GM23338 (cell line): ENCODE measurements around the gene OVCA2. TPM values are rescaled to one million over a fixed set of nuclear protein-coding genes. Genes with fewer than 3 reads are reported as not detected.

Experiments used
- ATAC-seq: fragments of 200-7000 bp; cut with Tn5 transposase; 3 replicates; pipeline ENCODE4 v1.9.1; 2020
- DNase-seq: peaks from one replicate; pipeline ENCODE4 v3.0.0-alpha.2; 2015; ENCODE audit warnings: low spot score
- H2AFZ ChIP-seq: fragments of 200-600 bp; sonication (generic); 2 replicates; pipeline ENCODE4 v1.8.0; 2016; ENCODE audit warnings: antibody characterized with exemption, mild to moderate bottlenecking, moderate library complexity
- H3F3A ChIP-seq: fragments of 200-600 bp; sonication (generic); replicated peaks from 2 replicates; pipeline ENCODE4 v1.8.0; 2017; ENCODE audit warnings: antibody characterized with exemption, mixed run types, low read depth
- H3K27ac ChIP-seq: fragments of 200-600 bp; sonication (generic); 2 replicates; pipeline ENCODE4 v1.6.1; 2016; ENCODE audit warnings: low read depth
- H3K27me3 ChIP-seq: fragments of 200-600 bp; sonication (generic); 2 replicates; pipeline ENCODE4 v1.8.0; 2016; ENCODE audit warnings: mild to moderate bottlenecking, mixed run types, moderate library complexity; ENCODE audit not compliant: insufficient read depth
- H3K36me3 ChIP-seq: fragments of 200-600 bp; sonication (generic); 2 replicates; pipeline ENCODE4 v1.8.0; 2016; ENCODE audit warnings: mild to moderate bottlenecking; ENCODE audit not compliant: insufficient read depth
- H3K4me1 ChIP-seq: fragments of 200-600 bp; sonication (generic); 2 replicates; pipeline ENCODE4 v1.8.0; 2016; ENCODE audit warnings: mild to moderate bottlenecking, moderate library complexity; ENCODE audit not compliant: insufficient read depth
- H3K4me2 ChIP-seq: fragments of 200-600 bp; sonication (generic); 2 replicates; pipeline ENCODE4 v1.7.1; 2017; ENCODE audit warnings: mixed run types
- H3K4me3 ChIP-seq: fragments of 200-600 bp; sonication (generic); 2 replicates; pipeline ENCODE4 v1.6.1; 2016; ENCODE audit warnings: mixed run types
- H3K79me2 ChIP-seq: fragments of 200-600 bp; sonication (generic); replicated peaks from 2 replicates; pipeline ENCODE4 v1.8.0; 2017; ENCODE audit warnings: mild to moderate bottlenecking; ENCODE audit not compliant: insufficient read depth
- H3K9me2 ChIP-seq: fragments of 200-600 bp; sonication (generic); 2 replicates; pipeline ENCODE4 v1.8.0; 2017; ENCODE audit not compliant: insufficient read depth
- H4K20me1 ChIP-seq: fragments of 200-600 bp; sonication (generic); replicated peaks from 2 replicates; pipeline ENCODE4 v1.8.0; 2017; ENCODE audit warnings: mild to moderate bottlenecking; ENCODE audit not compliant: insufficient read depth
- H3K27ac Mint-ChIP-seq: 2 replicates; pipeline ENCODE4 v1.8.0; 2020; ENCODE audit warnings: inconsistent platforms, mild to moderate bottlenecking, moderate library complexity, mixed read lengths
- H3K27me3 Mint-ChIP-seq: 3 replicates; pipeline ENCODE4 v1.8.0; 2022; ENCODE audit warnings: low read depth, mild to moderate bottlenecking, moderate library complexity, mixed read lengths, inconsistent platforms; ENCODE audit not compliant: insufficient read depth, poor library complexity
- H3K36me3 Mint-ChIP-seq: 3 replicates; pipeline ENCODE4 v1.8.0; 2021; ENCODE audit warnings: low read depth, mild to moderate bottlenecking, inconsistent platforms, moderate library complexity, mixed read lengths
- H3K4me1 Mint-ChIP-seq: 3 replicates; pipeline ENCODE4 v1.8.0; 2020; ENCODE audit warnings: mild to moderate bottlenecking, inconsistent platforms, mixed read lengths
- H3K4me3 Mint-ChIP-seq: 3 replicates; pipeline ENCODE4 v1.8.0; 2021; ENCODE audit warnings: moderate library complexity, mild to moderate bottlenecking, inconsistent platforms, mixed read lengths
- H3K9me3 Mint-ChIP-seq: 3 replicates; pipeline ENCODE4 v1.8.0; 2020; ENCODE audit warnings: moderate library complexity, mild to moderate bottlenecking, inconsistent platforms, mixed read lengths
- CREB1 ChIP-seq: fragments of 250-450 bp; sonication (Bioruptor Pico); IDR thresholded peaks from 2 replicates; pipeline ENCODE4 v1.5.0; 2020; ENCODE audit warnings: low read depth, mild to moderate bottlenecking, moderate library complexity
- EZH2 ChIP-seq: fragments of 200-600 bp; sonication (generic); IDR thresholded peaks from one replicate; pipeline ENCODE4 v1.8.0; 2017; ENCODE audit warnings: antibody characterized with exemption, mild to moderate bottlenecking, low read depth; ENCODE audit not compliant: unreplicated experiment
- EZH2phosphoT487 ChIP-seq: fragments of 200-600 bp; sonication (generic); IDR thresholded peaks from one replicate; pipeline ENCODE4 v1.8.1; 2018; ENCODE audit warnings: antibody characterized with exemption; ENCODE audit not compliant: unreplicated experiment
- JUNB ChIP-seq: IDR thresholded peaks from one replicate; pipeline ENCODE4 v1.6.1; 2016; ENCODE audit warnings: antibody characterized with exemption; ENCODE audit not compliant: unreplicated experiment
- NANOG ChIP-seq: IDR thresholded peaks from 2 replicates; pipeline ENCODE4 v1.6.1; 2016; ENCODE audit warnings: antibody characterized with exemption, borderline replicate concordance
- POLR2AphosphoS5 ChIP-seq: IDR thresholded peaks from 2 replicates; pipeline ENCODE4 v1.6.1; 2016; ENCODE audit warnings: antibody characterized with exemption, low read depth
- REST ChIP-seq: IDR thresholded peaks from one replicate; pipeline ENCODE4 v1.6.1; 2018; ENCODE audit warnings: antibody characterized with exemption; ENCODE audit not compliant: unreplicated experiment
- STAT1 ChIP-seq: IDR thresholded peaks from one replicate; pipeline ENCODE4 v1.6.1; 2016; ENCODE audit warnings: antibody characterized with exemption; ENCODE audit not compliant: unreplicated experiment
- ZNF114 ChIP-seq: fragments of 250-450 bp; sonication (Bioruptor Pico); IDR thresholded peaks from 2 replicates; pipeline ENCODE4 v1.5.0; 2020; ENCODE audit warnings: mild to moderate bottlenecking, moderate library complexity
- ZNF331 ChIP-seq: fragments of 250-450 bp; sonication (Bioruptor Pico); IDR thresholded peaks from 2 replicates; pipeline ENCODE4 v1.5.0; 2020; ENCODE audit warnings: low read depth, mild to moderate bottlenecking, moderate library complexity
- ZNF462 ChIP-seq: fragments of 250-450 bp; sonication (Bioruptor Pico); IDR thresholded peaks from 2 replicates; pipeline ENCODE4 v1.5.0; 2020; ENCODE audit warnings: mild to moderate bottlenecking, moderate library complexity
- polyA plus RNA-seq: library from polyadenylated mRNA; unstranded; fragments of >200 nt; fragmentation: Nextera tagmentation; extraction: Ambion mirVana; gene quantifications from 2 replicates; pipeline ENCODE4 v1.2.1, GENCODE V29; 2016
- total RNA-seq: library from RNA; depleted of rRNA; stranded (reverse); fragments of >200 nt; shearing (Covaris generic); gene quantifications from 2 replicates; pipeline ENCODE4 v1.2.3, GENCODE V29; 2014
- TF ChIP-seq, protein P1 (sequence below), 2 experiments: fragments of 200-600 bp in 1 of 2; sonication (generic) in 1 of 2; conservative IDR thresholded peaks; 2 replicates each; pipeline versions ENCODE4 v1.5.1 to v1.6.1; 2016 to 2017; ENCODE audit warnings: antibody characterized with exemption in 2 of 2, low read depth in 2 of 2, mild to moderate bottlenecking in 2 of 2, moderate library complexity in 1 of 2
- TF ChIP-seq, protein P2 (sequence below): IDR thresholded peaks from 2 replicates; pipeline ENCODE4 v1.6.1; 2016; ENCODE audit warnings: antibody characterized with exemption

The OVCA2 gene
- total and polyA plus RNA-seq, 2 experiments from 2014 or later: 15.9 to 21.3 TPM

GRCh38 chr17:2028234-2028614, 13.6 kb upstream of the OVCA2 start:
- Mint-ChIP-seq H3K27me3 (peaks cover 59% of the 10 kb centered on the region), H3K27ac (no peak overlapping the region), H3K4me1 (peaks cover 4% of the 10 kb centered on the region), H3K4me3 (no peak overlapping the region), H3K9me3 (no peaks in the 10 kb centered on the region), H3K36me3 (no peaks in the 10 kb centered on the region; the same call in 2 of the 3 replicates)
- Histone ChIP-seq H2AFZ (no peak overlapping the region), H3K27me3 (peaks cover 66% of the 10 kb centered on the region), H3K36me3 (no peaks in the 10 kb centered on the region), H3K4me1 (peaks cover 4% of the 10 kb centered on the region; the same call in 1 of the 2 replicates), H3K79me2 (no peaks in the 10 kb centered on the region), H3K4me2 (no peak overlapping the region), H3K9me2 (no peaks in the 10 kb centered on the region), H3K4me3 (no peak overlapping the region), H3F3A (0 out of 2 replicates have a peak, but pooled peaks cover 4% of the 10 kb centered on the region), H3K27ac (no peak overlapping the region), H4K20me1 (peaks cover 5% of the 10 kb centered on the region)
- ATAC-seq (no peak), DNase-seq (no peak)
- TF ChIP-seq EZH2phosphoT487: no peak
- TF ChIP-seq NANOG: no peak
- no peak for TF ChIP-seq ZNF114 (CRISPR knock-in tag)
- no peak for TF ChIP-seq CREB1 (CRISPR knock-in tag)
- TF ChIP-seq, protein P1, sequence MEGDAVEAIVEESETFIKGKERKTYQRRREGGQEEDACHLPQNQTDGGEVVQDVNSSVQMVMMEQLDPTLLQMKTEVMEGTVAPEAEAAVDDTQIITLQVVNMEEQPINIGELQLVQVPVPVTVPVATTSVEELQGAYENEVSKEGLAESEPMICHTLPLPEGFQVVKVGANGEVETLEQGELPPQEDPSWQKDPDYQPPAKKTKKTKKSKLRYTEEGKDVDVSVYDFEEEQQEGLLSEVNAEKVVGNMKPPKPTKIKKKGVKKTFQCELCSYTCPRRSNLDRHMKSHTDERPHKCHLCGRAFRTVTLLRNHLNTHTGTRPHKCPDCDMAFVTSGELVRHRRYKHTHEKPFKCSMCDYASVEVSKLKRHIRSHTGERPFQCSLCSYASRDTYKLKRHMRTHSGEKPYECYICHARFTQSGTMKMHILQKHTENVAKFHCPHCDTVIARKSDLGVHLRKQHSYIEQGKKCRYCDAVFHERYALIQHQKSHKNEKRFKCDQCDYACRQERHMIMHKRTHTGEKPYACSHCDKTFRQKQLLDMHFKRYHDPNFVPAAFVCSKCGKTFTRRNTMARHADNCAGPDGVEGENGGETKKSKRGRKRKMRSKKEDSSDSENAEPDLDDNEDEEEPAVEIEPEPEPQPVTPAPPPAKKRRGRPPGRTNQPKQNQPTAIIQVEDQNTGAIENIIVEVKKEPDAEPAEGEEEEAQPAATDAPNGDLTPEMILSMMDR (conservative IDR thresholded peaks at IDR 0.05; ENCODE audit: low read depth in 2 of 2): no peak
- TF ChIP-seq, protein P2, sequence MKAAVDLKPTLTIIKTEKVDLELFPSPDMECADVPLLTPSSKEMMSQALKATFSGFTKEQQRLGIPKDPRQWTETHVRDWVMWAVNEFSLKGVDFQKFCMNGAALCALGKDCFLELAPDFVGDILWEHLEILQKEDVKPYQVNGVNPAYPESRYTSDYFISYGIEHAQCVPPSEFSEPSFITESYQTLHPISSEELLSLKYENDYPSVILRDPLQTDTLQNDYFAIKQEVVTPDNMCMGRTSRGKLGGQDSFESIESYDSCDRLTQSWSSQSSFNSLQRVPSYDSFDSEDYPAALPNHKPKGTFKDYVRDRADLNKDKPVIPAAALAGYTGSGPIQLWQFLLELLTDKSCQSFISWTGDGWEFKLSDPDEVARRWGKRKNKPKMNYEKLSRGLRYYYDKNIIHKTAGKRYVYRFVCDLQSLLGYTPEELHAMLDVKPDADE: no peak
- no peak for TF ChIP-seq EZH2
- TF ChIP-seq JUNB: no peak
- TF ChIP-seq POLR2AphosphoS5: no peak
- no peak for TF ChIP-seq STAT1
- TF ChIP-seq ZNF462 (CRISPR knock-in tag): no peak
- TF ChIP-seq ZNF331 (CRISPR knock-in tag): no peak
- TF ChIP-seq REST: no peak
